Tibial artery (tissue), 4 donors: ENCODE results near the gene SLITRK6.

ENCODE experiments used
- DNase-seq, 2 donors: peaks; one replicate each; pipeline ENCODE4 v3.0.0-alpha.2; 2019
- H3K27ac ChIP-seq, 2 donors: fragments of 200-600 bp; sonication (generic) in 1 of 2; 1 replicate in 1 of 2; 2 replicates in 1 of 2; pipeline ENCODE4 v1.5.1; 2018 to 2019; ENCODE audit warnings: mild to moderate bottlenecking in 1 of 2
- H3K27me3 ChIP-seq, 2 donors: fragments of 200-600 bp; sonication (generic) in 1 of 2; one replicate each; pipeline versions ENCODE4 v1.5.1 to v1.6.0; 2016 to 2019
- H3K36me3 ChIP-seq, 3 donors: fragments of 200-600 bp; sonication (generic) in 2 of 3; one replicate each; pipeline ENCODE4 v1.5.1; 2016 to 2019; ENCODE audit warnings: mild to moderate bottlenecking in 2 of 3
- H3K4me1 ChIP-seq, 4 donors: fragments of 200-600 bp; sonication (generic) in 2 of 4; 1 replicate in 3 of 4; 2 replicates in 1 of 4; pipeline ENCODE4 v1.5.1; 2016 to 2019
- H3K4me3 ChIP-seq, 2 donors: fragments of 200-600 bp; sonication (generic) in 1 of 2; 1 replicate in 1 of 2; 2 replicates in 1 of 2; pipeline ENCODE4 v1.5.1; 2018 to 2019; ENCODE audit warnings: mild to moderate bottlenecking in 2 of 2
- H3K9me3 ChIP-seq, 3 donors: fragments of 200-600 bp; sonication (generic) in 1 of 3; one replicate each; pipeline ENCODE4 v1.5.1; 2016 to 2019
- intact Hi-C: fragments of 100-400 bp; cut with DNase I; formaldehyde crosslinking; loops from one replicate; pipeline ENCODE4 v1.15.0; 2023; ENCODE audit warnings: low total_unique reads
- TF ChIP-seq, protein P1 (sequence below), 2 experiments: fragments of 200-600 bp in 1 of 2; fragments of 450-650 bp in 1 of 2; IDR thresholded peaks; one replicate each; pipeline ENCODE4 v1.5.1; 2017 to 2019; ENCODE audit warnings: antibody characterized with exemption in 2 of 2, mild to moderate bottlenecking in 1 of 2, moderate library complexity in 1 of 2

Gene SLITRK6

DNA sequence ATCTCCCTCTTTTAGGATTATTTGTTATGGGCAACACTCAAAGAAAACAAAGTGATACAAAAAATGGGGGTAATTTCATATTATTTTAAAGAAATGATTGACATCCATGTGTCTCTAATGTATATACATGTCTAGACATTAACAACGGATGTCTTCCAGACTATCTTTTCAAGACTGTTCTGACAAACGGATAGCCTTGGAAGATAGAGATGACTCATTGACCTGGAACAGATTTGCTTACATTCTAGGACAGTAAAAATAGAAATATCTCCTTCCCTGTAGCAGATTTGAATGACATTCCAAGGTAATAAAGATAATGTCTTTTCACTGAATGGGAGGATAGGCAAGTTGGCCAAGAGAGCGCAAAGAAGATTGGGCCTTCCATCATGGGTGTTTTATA is 26.2 kb upstream of the SLITRK6 start:
- Histone ChIP-seq H3K4me3 (no peak overlapping the region), H3K36me3 (no peaks in the 10 kb centered on the region), H3K9me3 (no peaks in the 10 kb centered on the region), H3K4me1 (no peaks in the 10 kb centered on the region), H3K27me3 (no peaks in the 10 kb centered on the region), H3K27ac (no peak overlapping the region)
- TF ChIP-seq, protein P1, sequence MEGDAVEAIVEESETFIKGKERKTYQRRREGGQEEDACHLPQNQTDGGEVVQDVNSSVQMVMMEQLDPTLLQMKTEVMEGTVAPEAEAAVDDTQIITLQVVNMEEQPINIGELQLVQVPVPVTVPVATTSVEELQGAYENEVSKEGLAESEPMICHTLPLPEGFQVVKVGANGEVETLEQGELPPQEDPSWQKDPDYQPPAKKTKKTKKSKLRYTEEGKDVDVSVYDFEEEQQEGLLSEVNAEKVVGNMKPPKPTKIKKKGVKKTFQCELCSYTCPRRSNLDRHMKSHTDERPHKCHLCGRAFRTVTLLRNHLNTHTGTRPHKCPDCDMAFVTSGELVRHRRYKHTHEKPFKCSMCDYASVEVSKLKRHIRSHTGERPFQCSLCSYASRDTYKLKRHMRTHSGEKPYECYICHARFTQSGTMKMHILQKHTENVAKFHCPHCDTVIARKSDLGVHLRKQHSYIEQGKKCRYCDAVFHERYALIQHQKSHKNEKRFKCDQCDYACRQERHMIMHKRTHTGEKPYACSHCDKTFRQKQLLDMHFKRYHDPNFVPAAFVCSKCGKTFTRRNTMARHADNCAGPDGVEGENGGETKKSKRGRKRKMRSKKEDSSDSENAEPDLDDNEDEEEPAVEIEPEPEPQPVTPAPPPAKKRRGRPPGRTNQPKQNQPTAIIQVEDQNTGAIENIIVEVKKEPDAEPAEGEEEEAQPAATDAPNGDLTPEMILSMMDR (IDR thresholded peaks at IDR 0.05) = no peak
- intact Hi-C loops = no loop called here
- no peak for DNase-seq

DNA sequence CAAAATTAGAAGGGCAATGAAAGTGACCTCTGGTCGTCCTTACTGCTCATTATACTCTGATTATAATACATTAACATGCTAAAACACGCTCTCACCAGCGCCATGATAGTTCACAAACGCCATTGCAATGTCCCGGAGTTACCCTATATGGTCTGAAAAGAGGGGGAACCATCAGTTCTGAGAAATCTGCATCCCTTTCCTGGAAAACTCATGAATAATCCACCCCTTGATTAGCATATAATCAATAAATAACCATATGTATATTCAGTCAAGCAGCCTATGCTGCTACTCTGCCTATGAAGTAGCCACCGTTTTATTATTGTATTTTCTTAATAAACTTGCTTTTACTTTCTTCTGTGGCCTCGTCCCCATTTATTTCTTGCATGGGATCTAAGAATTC is 24.6 kb upstream of the SLITRK6 start:
- Histone ChIP-seq H3K27ac (no peak overlapping the region), H3K36me3 (no peaks in the 10 kb centered on the region), H3K27me3 (no peaks in the 10 kb centered on the region), H3K4me1 (no peaks in the 10 kb centered on the region), H3K4me3 (no peak overlapping the region), H3K9me3 (no peaks in the 10 kb centered on the region)
- TF ChIP-seq, protein P1 (IDR thresholded peaks at IDR 0.05) = no peak
- no peak for DNase-seq
- intact Hi-C loops = no loop called here

DNA sequence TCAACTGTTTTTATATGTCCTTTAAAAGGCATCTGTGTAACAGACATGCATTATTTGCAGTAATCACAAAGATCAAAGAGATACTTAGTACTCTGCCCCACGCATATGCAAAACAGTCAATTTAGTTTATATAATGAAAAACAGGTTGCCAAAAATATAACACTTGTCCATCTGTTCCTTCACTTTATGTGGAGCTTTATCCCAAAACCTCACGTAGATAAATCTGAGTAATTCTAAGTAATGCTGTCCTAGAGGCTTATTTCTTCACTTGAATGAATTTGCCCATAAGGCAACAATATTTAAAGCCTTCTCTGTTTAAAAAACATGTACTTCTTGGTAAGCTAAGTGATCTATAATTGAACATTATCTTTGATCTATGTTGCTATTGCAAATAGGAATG is 20.3 kb upstream of the SLITRK6 start:
- no peak overlapping the region for H3K27ac ChIP-seq
- TF ChIP-seq, protein P1 (IDR thresholded peaks at IDR 0.05) = no peak
- H3K4me3 ChIP-seq = no peak overlapping the region
- H3K4me1 ChIP-seq = no peaks in the 10 kb centered on the region
- no peaks in the 10 kb centered on the region for H3K36me3 ChIP-seq
- no peak for DNase-seq
- H3K27me3 ChIP-seq = no peaks in the 10 kb centered on the region
- H3K9me3 ChIP-seq = no peaks in the 10 kb centered on the region
- intact Hi-C loops = loop anchor here (10.0 kb wide), 1 partner anchor 925 kb away; no protein-coding TSS in a partner anchor

DNA sequence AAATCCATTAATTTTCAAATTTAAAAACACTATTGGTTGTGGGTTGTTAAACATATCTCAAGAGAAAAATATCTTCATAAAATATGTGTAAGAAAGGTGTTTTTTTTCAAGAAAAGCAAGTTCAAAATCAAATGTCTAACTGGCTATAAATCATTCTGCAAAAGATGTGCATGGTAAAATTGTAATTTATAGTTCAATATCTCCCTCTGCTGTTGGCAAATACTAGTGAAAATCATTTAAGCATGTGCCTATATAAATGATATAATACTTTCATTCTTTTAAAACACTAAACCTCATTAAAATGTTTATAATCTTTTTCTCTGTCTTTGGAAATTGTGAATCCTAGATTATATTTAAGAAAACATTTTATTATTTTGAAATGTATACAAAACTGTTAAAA is 17.2 kb upstream of the SLITRK6 start:
- TF ChIP-seq, protein P1 (IDR thresholded peaks at IDR 0.05) = no peak
- H3K4me1 ChIP-seq = no peaks in the 10 kb centered on the region
- intact Hi-C loops = loop anchor here (10.0 kb wide), 1 partner anchor 922 kb away; no protein-coding TSS in a partner anchor
- H3K27ac ChIP-seq = no peak overlapping the region
- H3K36me3 ChIP-seq = no peaks in the 10 kb centered on the region
- H3K4me3 ChIP-seq = no peak overlapping the region
- H3K27me3 ChIP-seq = no peaks in the 10 kb centered on the region
- no peaks in the 10 kb centered on the region for H3K9me3 ChIP-seq
- DNase-seq = no peak

DNA sequence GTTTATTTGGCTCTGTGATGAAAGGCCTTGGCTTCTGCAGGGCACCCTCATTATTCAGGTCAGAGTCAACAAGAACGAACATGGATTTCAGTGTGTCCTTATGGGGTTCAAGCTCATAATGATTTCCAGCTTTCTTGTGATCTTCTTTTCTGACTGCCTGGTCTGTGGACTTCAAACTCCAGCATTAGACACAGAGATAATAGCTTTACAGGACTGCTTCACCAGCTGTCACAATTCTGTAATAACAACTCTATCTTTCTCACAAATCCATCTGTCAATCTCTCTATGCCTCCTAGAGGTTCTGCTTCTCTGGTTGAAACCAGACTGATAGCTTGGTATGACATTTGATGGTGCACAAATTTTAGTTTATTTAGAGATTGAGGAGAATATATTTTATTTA is 13.1 kb upstream of the SLITRK6 start:
- Histone ChIP-seq H3K4me3 (no peak overlapping the region), H3K4me1 (no peaks in the 10 kb centered on the region), H3K9me3 (peaks cover 0 to 3% (median 0%) of the 10 kb centered on the region in 3 donors), H3K27me3 (no peaks in the 10 kb centered on the region), H3K36me3 (no peaks in the 10 kb centered on the region), H3K27ac (no peak overlapping the region)
- DNase-seq = no peak
- intact Hi-C loops = loop anchor here (10.0 kb wide), 1 partner anchor 917 kb away; no protein-coding TSS in a partner anchor
- TF ChIP-seq, protein P1 (IDR thresholded peaks at IDR 0.05) = no peak

DNA sequence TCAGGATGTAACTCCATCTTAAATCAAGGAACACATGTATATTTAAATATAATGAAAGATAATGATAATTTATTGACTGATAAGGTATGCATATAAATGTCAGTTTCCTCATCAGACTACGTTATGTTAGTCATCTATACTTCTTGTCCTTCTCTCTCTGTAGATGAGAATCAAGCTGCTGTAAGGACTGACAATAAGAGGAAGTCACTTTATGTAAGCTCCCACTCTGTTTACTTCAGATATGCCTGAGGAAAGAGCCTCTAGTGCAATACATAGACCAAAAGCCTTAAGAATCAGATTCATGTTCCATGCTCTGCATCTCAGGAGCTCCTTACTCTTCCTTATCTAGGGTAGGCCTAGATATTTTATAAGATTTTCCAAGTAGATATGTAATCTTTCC is 9.6 kb upstream of the SLITRK6 start:
- H3K27me3 ChIP-seq = no peaks in the 10 kb centered on the region
- no peaks in the 10 kb centered on the region for H3K4me1 ChIP-seq
- peaks cover 0 to 3% (median 0%) of the 10 kb centered on the region in 3 donors for H3K9me3 ChIP-seq
- no peak for DNase-seq
- no peak overlapping the region for H3K4me3 ChIP-seq
- intact Hi-C loops = no loop called here
- no peak overlapping the region for H3K27ac ChIP-seq
- TF ChIP-seq, protein P1 (IDR thresholded peaks at IDR 0.05) = no peak
- no peaks in the 10 kb centered on the region for H3K36me3 ChIP-seq
